HG02852 (cell line): ENCODE data around the gene RERE.
"Not testable (repeated sequence)": the region's sequence is repeated elsewhere in the genome, so short reads cannot be mapped to it uniquely, and the experiment has no call there.

Experiments used
- ATAC-seq: cut with Tn5 transposase; IDR thresholded peaks from one replicate; pipeline ENCODE4 v1.9.1; 2021; ENCODE audit warnings: mild to moderate bottlenecking, moderate library complexity; ENCODE audit not compliant: unreplicated experiment

RERE gene

DNA sequence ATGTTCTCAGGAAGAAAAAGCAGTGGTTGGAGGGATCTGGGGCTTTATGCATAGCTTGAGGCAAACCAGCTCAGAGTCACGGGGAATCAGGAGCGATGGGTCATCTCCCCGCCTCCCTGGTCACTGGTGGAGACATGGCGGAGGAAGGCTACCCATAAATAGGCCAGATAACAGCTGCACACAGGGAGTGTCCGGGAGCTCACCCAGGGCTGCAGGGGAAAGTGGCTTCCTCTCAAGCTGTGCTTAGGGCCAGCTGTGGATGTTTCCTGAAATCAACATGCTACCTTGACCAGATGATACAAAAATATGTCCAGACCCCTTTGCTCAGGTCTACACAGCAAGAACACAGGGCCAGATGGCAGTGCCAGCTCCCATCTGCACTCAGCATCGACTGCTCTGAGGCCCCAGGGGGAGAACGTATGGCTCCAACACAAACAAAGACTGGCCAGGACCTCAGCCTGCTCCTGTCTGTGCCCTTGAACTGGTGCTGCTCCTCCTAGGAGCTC is 27.1 kb upstream of the RERE start:
- no peak for ATAC-seq

DNA sequence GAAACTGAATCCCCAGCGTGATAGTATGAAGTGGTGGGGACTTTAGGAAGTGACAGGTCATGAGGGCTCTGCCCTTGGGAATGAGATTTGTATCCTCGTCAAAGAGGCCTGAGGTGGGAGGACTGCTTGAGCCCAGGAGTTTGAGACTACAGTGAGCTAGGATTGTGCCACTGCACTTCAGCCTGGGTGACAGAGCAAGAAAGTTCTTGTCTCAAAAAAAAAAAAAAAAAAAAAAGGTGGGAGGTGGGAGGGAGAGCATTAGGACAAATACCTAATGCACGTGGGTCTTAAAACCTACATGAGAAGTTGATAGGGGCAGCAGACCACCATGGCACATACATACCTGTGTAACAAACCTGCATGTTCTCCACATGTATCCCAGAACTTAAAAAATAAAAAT is 24.0 kb upstream of the RERE start:
- no peak for ATAC-seq

DNA sequence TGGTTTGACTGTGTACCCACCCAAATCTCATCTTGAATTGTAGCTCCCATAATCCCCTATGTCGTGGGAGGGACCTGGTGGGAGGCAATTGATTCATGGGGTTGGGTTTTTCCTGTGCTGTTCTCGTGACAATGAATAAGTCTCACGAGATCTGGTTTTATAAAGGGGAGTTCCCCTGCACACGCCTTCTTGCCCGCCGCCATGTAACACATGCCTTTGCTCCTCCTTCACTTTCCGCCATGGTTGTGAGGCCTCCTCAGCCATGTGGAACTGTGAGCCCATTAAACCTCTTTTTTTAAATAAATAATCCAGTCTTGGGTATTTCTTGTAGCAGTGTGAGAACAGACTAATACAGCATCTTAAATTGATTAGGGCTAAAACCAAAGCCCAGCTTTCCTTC is 22.6 kb upstream of the RERE start:
- ATAC-seq = no peak

DNA sequence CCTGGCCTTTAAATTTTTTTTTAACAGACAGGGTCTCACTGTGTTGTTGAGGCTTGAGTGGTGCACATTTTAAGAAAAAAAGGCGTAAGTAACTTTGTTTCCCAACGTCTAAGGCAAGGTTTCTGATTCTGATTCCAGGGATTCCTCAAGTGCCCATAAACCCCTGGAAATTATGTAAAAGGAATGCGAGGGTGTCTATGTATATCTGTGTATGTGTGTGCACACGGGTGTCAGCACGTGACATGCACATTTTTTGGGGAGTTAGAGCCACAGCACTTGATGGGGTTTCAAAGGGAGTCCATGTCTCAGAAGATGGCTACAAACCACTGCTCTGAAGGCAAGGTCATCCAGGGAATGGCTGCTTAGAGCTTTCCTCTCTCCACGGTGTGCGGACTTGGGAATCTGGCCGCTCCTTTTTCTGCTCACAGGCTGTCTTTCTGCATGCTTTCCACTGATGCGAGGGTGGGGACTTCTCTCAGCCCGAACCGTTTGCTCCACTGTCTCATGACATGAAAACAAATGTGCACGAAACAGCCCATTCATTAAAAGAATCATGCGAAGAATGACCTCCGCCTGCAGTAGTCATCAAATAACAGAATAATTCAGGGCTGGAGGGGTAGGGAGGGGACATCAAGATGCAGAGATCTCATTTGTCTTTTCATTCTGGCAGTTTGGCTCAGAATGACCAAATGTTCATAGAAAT is 18.7 kb upstream of the RERE start:
- no peak for ATAC-seq

DNA sequence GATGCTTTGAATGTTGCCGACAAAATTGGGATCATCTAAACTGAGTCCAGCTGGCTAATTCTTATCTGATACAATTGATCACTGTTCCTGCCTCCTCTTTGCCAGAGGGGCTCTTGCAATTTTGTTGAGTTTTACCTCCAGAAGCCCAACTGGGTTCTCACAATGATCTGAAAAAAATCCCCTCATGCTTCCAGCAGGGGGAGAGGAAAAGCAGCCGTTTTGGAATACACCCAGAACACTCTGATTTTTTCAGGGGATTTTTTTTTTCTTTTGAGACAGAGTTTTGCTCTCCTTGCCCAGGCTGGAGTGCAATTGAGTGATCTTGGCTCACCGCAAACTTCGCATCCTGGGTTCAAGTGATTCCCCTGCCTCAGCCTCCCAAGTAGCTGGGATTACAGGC is 13.9 kb upstream of the RERE start:
- no peak for ATAC-seq

DNA sequence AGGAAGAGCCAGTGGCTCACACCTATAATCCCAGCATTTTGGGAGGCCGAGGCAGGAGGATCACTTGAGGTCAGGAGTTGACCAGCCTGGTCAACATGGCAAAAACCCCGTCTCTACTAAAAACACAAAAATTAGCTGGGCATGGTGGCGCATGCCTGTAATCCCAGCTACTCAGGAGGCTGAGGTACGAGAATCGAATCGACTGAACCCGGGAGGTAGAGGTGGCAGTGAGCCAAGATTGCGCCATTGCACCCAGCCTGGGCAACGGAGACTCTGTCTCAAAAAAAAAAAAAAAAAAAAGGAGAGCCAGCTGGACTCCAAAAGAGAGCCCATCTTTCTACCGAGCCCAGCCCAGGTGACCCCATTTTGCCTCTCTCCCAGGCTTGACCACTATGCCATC is 13.3 kb upstream of the RERE start:
- not testable (repeated sequence) for ATAC-seq

DNA sequence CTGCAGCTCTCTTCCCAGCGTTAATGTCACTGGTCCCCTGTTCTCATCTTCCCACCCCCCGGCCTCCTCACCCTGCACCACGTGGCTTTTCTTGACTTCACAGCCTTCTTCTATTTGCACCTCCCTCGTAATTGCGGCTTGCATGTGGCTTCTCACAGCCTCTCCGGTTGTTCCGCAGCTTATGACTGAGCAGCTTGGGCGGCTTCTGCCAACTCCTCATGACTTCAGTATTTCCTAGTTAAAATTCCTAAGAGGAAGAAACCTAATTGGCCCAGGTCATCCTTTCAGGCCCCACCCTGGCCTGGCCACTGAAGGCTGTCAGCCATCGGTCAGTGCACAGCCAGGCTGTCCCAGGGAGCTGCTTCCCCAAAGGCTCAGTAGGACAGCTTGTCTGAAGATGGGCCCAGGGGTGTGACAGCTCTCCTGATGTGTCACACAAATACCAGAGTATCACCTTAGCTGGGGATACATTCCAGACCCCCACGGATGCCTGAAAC is 8.6 kb upstream of the RERE start:
- no peak for ATAC-seq

DNA sequence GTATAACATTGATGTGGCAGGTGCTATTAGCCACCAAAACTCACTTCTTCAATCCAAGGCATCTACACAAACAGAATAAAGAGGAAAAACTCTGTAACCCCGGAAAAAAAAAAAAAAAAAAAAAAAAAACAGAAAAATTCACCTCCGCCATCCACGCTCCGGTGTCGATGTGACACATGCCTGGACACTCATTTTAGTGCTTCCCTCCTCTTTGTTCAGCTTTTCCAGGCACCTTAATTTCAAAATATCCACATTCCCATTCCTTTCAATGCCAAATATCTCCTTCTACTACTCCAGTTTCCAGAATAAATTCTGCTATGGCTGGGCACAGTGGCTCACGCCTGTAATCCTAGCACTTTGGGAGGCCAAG is 5.8 kb upstream of the RERE start:
- ATAC-seq = no peak

DNA sequence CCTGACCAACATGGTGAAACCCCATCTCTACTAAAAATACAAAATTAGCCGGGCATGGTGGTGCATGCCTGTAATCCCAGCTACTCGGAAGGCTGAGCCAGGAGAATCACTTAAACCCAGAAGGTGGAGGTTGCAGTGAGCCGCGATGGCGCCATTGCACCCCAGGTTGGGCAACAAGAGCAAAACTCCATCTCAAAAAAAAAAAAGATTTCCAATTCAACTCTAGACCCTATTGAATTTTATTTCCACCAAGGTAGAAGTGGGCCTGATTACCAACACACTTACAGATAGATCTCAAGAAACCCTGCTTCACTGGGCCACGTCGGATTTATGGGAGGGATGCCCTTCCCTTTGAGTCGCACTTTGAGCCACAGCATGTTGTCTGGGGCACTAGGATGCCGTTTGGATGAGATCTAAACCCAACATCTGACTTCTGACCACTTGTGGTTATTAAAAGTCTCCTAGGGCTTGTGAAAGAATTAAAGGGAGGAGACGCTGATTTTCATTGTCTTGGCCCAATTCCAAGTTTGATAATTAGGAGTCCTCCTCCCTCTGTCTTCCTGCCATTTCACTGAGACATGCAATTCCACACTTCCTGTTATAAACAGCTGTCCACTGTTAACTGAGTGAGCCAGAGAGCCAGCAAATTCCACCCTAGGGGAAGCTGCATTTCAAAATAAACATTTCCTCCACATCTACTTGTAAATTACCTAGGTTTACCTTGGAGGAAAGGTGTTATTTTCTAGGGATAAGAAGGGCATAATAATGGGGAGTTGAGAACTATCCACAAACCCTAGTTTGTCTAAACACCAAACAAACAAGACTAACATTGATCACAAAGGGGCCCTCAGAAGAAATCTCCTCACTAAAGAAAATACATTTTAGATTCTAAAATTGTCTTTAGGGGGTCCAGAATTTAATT is 5.2 kb upstream of the RERE start:
- ATAC-seq = no peak

DNA sequence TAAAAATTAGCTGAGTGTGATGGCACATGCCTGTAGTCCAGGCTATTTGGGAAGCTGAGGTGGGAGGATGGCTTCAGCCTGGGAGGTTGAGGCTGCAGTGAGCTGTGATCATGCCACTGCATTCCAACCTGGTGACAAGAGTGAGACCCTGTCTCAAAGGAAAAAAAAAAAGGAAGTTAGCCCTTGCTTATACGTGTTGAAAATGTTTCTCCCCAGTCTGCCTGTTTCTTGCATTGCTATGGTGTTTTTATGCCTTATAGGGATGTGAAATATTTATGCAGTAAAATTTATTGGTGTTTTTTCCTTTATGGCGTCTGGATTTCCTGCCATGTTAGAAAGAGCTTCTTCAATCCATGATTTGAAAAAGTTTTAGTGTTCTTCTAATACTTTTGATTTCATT is 3.6 kb upstream of the RERE start:
- ATAC-seq = no peak

DNA sequence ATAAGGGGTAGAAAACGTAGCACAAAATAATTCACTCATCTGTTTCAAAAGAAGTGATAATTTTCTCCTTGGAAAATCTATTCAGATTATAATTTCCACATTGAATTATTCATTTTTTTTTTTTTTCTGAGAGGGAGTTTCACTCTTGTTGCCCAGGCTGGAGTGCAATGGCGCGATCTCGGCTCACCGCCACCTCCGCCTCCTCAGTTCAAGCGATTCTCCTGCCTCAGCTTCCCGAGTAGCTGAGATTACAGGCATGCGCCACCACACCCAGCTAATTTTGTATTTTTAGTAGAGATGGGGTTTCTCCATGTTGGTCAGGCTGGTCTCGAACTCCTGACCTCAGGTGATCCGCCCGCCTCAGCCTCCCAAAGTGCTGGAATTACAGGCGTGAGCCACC is 1.3 kb upstream of the RERE start:
- ATAC-seq = not testable (repeated sequence)

DNA sequence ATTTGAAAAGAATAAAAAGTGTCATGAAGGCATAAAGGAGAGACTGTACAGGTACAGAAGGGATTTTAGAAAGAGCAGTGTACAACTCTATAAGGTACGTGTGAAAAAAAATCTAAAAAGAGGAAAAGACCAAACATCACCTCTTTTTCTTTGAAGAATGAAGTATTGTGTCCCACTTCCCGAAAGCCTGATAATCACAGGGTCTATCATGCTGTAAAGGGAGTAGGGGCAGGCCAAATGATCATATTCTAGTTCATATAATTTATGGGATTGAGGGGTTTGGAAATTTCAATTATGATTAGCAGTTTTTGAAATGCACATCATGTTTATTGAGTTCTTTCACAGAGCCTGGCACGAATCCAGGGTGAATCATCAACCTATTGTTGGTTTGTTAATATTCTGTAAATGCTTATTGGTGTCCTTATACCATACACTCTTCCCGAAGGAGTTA is 910 bp upstream of the RERE start:
- ATAC-seq = no peak

DNA sequence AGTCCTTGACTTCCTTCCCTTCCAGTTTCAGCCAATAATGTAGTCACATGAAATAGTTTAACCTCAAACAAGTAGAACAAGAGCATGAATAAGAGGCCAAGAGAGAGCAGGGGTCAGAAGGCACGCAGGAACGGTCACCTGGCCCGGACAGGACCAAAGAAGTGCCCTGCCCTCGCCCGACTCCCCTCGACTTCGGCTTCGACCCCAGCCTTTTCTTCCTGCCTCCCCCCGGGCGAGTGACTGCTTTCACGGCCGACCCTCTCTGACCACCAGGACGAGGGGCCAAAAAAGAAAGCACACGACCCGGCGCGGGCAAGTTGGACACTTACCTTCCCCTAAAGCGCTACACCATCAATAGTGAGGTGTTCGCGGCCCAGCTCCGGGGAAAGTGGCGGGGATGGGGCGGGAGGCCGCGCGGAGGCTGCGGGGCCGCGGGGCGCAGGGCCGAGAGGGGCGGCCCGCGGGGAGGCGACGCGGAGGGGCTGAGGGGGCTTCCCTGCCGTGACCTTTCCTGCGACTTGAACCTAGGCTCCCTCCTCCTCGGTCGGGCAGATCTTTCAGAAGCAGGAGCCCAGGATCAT is 519 bp downstream of the RERE start:
- ATAC-seq = peak; percentile 13

DNA sequence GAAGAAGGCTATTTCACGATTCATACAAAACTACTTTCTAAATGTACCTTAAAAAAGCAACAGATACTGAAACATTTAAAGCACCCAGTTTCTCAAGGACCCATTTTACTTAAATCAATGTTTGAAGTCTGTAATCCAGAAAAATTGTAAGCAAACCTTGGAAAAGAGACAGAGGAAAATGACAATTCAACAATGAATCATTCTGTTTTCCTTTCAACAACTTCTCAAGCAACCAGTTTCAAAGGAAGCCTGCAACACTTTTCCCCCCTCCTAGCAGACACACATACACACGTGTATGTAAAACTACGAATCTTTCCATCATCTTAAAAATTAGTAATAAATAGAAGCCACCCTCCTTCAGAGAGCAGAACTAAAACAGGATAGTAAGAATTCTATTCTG is 1.2 kb downstream of the RERE start:
- no peak for ATAC-seq

DNA sequence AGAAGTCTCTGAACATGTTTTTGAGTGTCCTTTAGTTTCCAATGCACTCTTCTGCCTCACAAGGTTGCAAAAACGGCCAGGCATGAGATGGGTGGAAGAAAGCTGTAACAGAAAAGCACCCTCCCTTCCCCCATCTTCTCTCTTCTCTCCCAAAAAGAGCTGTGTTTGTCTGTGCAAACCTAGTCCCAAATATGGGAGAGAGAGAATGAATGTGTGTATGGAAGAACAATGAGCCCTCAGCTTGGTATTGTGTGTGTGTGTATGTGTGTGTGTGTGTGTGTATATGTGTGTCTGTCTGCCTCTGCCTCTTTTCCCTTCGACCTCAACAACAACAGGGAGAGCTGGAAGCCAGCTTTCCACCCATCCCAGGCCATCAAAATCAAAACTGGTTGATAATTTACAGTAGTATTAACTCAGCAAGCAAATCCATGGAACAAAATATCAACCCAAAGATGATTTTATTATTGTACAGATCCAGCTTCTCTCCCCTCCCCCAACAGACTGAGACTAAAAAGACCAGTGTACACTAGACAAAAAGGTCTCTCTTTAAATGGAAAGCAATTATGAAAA is 1.8 kb downstream of the RERE start:
- ATAC-seq = no peak

DNA sequence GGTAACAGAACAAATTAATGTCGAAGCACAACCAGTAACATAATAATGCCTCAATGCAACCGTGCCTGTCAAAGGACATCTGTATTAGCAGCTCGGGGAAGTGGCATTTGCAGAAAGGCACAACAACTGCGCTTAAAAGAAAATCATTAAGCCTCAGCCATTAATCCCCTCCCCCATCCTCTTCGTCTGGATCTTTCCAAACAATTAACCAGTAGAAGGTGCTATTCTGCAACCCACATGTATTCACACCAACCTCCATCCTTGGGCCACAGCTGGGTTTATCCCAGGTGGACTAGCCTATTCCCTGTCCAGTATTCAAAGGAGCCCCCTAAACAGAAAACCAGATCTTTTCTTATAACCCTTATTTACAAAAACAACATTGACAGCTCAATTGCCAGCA is 2.6 kb downstream of the RERE start:
- no peak for ATAC-seq

DNA sequence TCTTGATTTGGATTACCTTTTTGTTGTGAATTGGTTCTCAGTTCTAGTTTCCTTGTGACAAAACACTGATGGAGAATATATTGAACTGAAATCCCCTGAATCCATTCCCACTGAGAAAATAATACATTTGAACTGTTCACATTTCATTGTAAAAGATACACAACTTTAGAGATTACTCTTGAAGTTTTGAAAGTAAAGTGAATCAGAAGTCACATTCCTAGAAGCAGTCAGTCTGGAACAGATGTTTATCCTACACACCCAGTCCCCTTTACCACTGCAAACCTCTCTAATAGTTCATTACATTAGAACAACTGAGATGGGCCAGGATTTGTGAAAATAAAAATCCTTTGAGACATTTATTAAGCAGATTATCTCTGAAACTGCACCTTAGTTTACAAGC is 3.4 kb downstream of the RERE start:
- no peak for ATAC-seq

DNA sequence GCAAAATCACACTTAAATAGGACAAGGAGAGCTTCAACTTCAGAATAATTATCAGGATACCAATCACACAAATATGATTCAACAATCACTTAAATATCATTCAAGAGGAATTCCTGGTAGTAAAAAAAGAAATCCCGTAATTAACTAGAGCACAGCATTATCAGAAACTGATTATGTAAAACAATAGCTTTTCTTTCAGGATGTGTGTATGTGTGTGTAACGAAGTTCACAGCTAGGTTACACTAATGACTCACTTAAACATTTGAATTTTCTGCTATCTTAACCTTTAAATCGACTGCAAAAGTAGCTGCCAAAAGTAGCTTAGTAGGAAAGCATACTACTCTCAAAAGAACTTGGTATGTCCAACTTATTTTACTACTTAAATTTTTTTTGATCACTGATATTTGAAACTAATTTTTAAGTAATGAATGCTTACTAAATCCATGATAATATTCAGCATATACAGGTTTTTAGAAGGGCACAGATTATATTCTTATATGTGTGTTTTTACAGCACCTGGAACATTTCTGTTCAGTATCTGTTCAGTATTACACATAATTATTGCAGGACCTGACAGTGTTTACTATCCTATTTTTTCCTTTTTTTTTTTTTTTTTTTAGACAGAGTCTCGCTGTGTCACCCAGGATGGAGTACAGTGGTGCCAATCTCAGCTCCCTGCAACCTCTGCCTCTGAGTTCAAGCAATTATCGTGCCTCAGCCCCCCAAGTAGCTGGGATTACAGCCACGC is 4.2 kb downstream of the RERE start:
- ATAC-seq = no peak

DNA sequence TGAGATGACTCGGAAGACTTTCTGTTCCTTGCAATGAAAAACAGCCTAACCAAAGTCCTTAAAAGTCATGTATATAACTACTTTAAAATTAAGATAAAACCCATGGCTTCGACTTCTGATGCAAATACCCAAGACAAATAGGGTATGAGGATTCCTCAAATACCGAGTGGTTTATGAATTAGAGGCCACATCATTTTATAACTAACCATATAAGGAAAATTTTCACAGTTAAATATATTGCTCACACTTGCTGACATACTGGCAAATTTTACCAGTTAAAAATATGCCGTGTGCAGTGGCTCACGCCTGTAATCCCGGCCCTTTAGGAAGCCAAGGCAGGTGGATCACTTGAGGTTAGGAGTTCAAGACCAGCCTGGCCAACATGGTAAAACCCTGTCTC is 5.4 kb downstream of the RERE start:
- no peak for ATAC-seq

DNA sequence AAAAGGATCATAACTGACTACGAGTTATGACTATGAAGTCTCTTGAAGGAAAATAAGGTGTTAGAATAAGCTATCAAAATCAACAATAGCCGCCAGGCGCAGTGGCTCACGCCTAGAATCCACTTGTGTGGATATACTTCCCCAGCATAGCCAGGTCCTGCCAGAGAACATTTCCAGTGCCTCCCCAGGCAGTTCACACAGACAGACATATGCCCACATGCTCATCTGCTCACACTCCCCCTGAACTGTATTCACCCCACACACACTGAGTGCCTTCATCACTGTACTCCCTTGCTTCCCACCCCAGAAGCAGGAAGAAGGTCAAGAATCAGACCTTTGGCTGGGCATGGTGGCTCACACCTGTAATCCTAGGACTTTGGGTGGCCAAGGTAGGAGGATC is 6.5 kb downstream of the RERE start:
- ATAC-seq = no peak

DNA sequence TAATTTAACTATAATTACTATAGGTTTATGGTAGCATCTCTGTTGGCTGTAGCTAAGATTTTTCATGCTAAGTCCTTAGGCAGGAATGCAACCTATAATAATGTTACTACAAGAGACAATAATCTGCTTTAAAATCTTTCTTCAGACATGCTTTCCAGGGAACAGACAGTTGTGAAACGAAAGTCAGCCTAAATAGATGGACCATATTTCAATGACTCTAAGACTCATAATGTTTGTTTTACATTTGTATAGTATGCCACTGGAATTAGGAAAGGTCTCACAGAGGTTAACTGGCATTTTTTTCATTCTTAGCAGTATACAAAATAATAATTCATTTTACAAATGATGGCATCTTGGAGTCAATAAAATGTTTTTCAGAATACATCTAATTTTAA is 8.1 kb downstream of the RERE start:
- ATAC-seq = no peak
